SH-SY5Y (cell line): Measurements from ENCODE around the gene UBE2D4.

ENCODE experiments used
- GATA2 ChIP-seq: IDR thresholded peaks from 2 replicates; pipeline ENCODE4 v1.6.1; 2011; ENCODE audit warnings: mild to moderate bottlenecking, low read depth, low read length
- GATA3 ChIP-seq: IDR thresholded peaks from 2 replicates; pipeline ENCODE4 v1.6.1; 2011; ENCODE audit warnings: low read depth, mild to moderate bottlenecking, low read length, moderate library complexity

DNA sequence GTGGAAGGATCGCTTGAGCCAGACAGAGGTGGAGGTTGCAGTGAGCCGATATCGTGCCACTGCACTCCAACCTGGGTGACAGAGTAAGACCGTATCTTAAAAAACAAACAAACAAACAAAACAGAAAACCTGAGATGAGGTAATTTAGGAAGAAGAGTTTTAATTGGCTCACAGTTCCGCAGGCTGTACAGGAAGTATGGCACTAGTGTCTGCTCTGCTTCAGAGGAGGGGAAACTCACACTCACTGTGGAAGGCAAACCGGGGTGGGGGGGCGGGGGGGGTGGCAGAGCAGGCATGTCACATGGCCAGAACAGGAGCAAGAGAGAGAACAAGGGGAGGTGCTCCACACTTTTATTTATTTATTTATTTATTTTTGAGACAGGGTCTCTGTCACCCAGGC, 5.1 kb downstream of the UBE2D4 start:
- TF ChIP-seq GATA2 (no peak), GATA3 (no peak)
